Midbrain (tissue), 1 donor: ENCODE results near the gene TMEM154.

Source experiments
- DNase-seq: peaks from one replicate; lab custom pipeline; 2025; lab: John Stamatoyannopoulos, UW

The TMEM154 gene

DNA sequence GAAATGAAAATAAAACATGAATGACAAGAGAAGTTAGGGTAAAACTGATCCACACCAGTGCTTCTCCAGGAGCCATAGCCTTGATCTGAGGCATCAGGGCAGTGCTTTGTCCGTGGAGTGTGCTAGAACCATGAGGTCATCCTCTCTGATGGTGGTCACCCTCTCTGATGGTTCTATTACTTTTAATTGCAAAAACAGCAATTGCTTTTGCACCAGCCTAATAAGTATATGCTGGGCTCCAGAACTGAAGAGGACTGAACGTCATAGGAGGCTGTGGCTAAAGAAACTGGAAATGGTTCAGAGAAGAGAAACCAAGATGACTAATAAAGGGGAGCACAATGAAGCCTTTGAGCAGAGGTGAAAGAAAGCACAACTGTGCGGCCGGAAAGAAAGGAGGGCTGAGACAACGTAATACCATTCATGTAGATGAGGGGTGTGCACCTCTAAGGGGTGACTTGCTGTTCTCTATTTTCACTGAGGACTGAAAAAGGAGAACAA, 17.0 kb upstream of the TMEM154 start:
- DNase-seq = no peak

GRCh38 chr4:152693871-152694270, 14.1 kb upstream of the TMEM154 start:
- DNase-seq = no peak

- DNase-seq = no peak
Measured at GRCh38 chr4:152691761-152692160, 12.0 kb upstream of the TMEM154 start.

GRCh38 chr4:152690706-152691651, 11.2 kb upstream of the TMEM154 start:
- no peak for DNase-seq

- no peak for DNase-seq
Measured at GRCh38 chr4:152689615-152690501, 10.1 kb upstream of the TMEM154 start.

DNA sequence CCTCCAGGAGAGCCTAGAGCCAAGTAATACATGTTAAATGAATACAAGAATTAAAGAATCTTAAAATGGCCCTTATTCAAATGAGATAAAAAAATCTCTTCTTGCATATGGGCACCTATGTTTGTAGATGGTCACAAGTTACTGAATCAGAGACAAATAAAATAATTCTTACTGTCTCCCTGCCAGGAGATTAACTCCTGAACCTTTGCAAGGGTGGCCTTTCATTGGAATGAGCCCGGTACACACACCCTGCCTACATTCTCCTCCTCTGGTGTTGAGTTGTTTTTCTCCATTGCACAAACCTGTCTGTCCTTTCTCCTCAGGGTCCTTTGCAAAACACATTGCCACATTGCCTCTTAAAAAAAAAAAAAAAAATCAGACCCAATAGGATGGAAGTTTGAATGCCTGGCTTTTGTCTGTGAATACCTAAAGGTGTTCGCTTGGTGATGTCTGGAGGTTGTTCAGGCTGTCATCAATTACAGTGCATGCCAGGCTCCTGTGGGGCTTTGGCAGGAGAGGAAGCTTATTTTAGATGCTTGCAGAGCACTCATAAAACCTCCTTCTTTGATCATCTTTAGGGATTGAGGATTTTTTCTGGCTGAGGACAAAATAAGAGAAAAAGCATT, 8.3 kb upstream of the TMEM154 start:
- no peak for DNase-seq

- DNase-seq = no peak
Measured at GRCh38 chr4:152686452-152687013, 6.7 kb upstream of the TMEM154 start.

DNA sequence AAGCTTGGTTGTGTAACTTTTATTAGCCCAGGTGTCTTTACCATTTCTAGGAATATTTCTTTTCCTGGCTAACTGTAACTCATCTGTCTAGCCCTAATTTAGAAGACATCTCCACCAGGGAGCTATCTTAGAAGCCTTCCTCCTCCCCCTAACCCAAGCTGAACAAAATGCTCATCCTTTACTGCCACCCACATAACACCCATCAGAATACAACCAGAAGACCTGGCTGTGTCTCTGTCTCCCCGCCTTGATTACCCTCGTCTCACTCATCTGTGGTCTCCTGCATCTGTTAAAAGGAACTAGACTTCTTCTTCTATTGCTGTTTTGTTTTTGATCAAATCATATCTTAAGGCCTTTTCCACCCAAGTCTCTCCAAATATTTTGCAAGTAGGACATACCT, 4.8 kb upstream of the TMEM154 start:
- DNase-seq = no peak

DNA sequence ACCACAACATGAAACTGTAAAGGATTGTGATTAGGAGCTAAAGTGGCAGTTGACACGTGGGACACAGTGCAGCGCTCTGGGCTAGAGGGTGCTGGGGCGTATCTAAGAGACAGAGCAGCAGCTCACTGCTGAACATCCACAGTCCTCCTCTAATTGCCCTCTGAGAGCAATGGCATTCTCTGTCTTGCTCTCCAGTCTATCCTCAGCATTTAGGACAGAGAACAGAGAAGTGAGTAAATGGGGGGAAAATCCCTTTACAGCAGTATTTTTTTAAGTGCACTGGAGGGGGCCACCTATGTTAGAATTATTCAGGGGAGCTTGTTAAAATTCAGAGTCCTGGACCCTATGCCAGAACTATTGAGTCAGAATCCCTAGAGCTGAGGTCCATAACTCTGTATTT, 4.2 kb upstream of the TMEM154 start:
- no peak for DNase-seq

- DNase-seq = no peak
Measured at GRCh38 chr4:152682143-152682941, 2.5 kb upstream of the TMEM154 start.

DNA sequence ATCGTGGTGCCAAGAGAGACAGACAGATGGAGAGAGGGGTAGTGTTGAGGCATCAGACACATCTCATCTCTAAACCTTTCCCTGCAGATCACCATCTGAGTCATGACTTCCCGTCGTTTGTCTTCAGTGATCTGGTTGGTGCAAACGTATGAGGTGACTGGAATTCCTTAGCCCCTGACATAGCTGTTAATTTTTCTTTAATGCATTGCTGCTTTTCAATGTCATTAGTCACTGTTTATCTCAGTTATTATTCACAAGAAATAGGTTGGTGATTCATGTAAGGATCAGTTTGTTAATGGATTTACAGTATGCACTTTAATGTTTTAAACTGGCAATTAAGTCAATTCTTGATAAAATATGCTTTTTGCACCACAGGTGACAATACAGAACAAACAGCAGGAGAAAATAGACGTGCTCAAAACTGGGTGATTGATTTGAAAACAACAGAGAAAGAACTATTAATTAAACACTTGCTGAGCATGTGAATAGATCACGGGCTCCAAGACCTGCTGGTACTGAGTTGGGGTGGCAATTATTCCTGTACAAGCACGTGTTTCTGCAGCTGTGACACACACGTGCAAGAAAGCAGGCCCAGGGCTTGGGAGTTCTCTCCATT, 1.3 kb upstream of the TMEM154 start:
- DNase-seq = no peak

GRCh38 chr4:152678841-152679240, 956 bp downstream of the TMEM154 start:
- no peak for DNase-seq

- DNase-seq = no peak
Measured at GRCh38 chr4:152677117-152677516, 2.7 kb downstream of the TMEM154 start.

- no peak for DNase-seq
Measured at GRCh38 chr4:152676052-152676854, 3.5 kb downstream of the TMEM154 start.

- DNase-seq = no peak
Measured at GRCh38 chr4:152674359-152674758, 5.4 kb downstream of the TMEM154 start.

- DNase-seq = no peak
Measured at GRCh38 chr4:152673489-152673888, 6.3 kb downstream of the TMEM154 start.

GRCh38 chr4:152672206-152673092, 7.3 kb downstream of the TMEM154 start:
- no peak for DNase-seq

DNA sequence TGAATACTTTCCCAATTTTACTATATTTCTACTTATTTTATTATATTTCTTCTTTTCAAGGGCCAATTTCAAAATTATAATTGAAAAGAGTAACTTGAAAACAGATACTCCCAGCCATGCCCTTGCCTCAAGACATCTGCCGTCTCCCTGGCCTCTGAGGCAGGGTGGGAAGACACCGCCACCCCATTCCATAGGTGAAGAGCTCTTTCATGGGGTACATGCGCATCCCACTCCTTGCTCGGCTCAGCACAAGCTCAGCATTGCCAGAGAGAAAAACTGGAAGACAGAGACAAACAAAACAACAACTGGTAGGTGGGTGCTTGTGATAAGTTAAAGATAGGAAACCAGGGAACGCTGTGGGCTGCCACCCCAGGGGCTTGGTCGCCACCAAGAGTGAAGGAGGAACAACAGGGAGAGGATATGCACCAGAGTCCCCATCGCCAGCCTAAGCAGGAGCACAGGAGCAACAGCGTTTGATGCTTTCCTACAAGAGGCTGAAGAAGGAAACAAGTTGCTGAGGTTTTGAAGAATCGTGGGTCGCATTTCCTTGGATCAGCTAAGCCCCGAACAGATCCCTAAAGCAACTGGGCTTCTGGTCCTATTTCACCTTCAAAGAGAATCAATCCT, 11.3 kb downstream of the TMEM154 start:
- DNase-seq = no peak
